OCI-LY1 (cell line): ENCODE data around the gene LANCL1.

Experiments used
- CTCF ChIP-seq: fragments of 200-600 bp; sonication (generic), shearing (Covaris generic); IDR thresholded peaks from 2 replicates; pipeline ENCODE4 v1.5.1; 2017; ENCODE audit warnings: mild to moderate bottlenecking, antibody characterized with exemption, low read length, moderate library complexity, mixed read lengths
- EZH2 ChIP-seq: fragments of 200-600 bp; sonication (generic), shearing (Covaris generic); IDR thresholded peaks from 2 replicates; pipeline ENCODE4 v1.8.0; 2017; ENCODE audit warnings: borderline replicate concordance, mixed run types, mild to moderate bottlenecking, antibody characterized with exemption, low read length, moderate library complexity, mixed read lengths

- TF ChIP-seq EZH2: no peak
- TF ChIP-seq CTCF: no peak
Measured at GRCh38 chr2:210412660-210413059, 63.9 kb downstream of the LANCL1 start.
